Esophagus muscularis mucosa (tissue), 4 donors: ENCODE results near the gene GLRX5. TPM values are rescaled to one million over a fixed set of nuclear protein-coding genes. Genes with fewer than 3 reads are reported as not detected.

Source experiments
- DNase-seq: peaks from one replicate; pipeline ENCODE4 v3.0.0-alpha.2; 2017; ENCODE audit errors: extremely low spot score
- H3K27ac ChIP-seq, 4 donors: fragments of 200-600 bp; sonication (generic); replicated peaks in 1 of 4; 1 replicate in 3 of 4; 2 replicates in 1 of 4; pipeline ENCODE4 v1.5.1; 2016 to 2019; ENCODE audit warnings: mild to moderate bottlenecking in 1 of 4
- H3K27me3 ChIP-seq, 4 donors: fragments of 200-600 bp; sonication (generic); one replicate each; pipeline versions ENCODE4 v1.5.1 to v1.6.0; 2016 to 2019
- H3K36me3 ChIP-seq, 4 donors: fragments of 200-600 bp; sonication (generic); one replicate each; pipeline ENCODE4 v1.5.1; 2016 to 2019
- H3K4me1 ChIP-seq, 4 donors: fragments of 200-600 bp; sonication (generic); one replicate each; pipeline ENCODE4 v1.5.1; 2016 to 2019
- H3K4me3 ChIP-seq, 4 donors: fragments of 200-600 bp; sonication (generic); 1 replicate in 2 of 4; 2 replicates in 2 of 4; pipeline ENCODE4 v1.5.1; 2016 to 2019; ENCODE audit warnings: mild to moderate bottlenecking in 4 of 4, moderate library complexity in 1 of 4
- H3K9me3 ChIP-seq, 4 donors: fragments of 200-600 bp; sonication (generic); 1 replicate in 3 of 4; 2 replicates in 1 of 4; pipeline ENCODE4 v1.5.1; 2016 to 2019
- CTCF ChIP-seq, 3 experiments: fragments of 200-600 bp in 2 of 3; fragments of 450-650 bp in 1 of 3; sonication (generic) in 2 of 3; IDR thresholded peaks; one replicate each; pipeline ENCODE4 v1.5.1; 2017 to 2019; ENCODE audit warnings: antibody characterized with exemption in 3 of 3, mild to moderate bottlenecking in 2 of 3, moderate library complexity in 1 of 3
- EP300 ChIP-seq: sonication (generic); formaldehyde crosslinking; IDR thresholded peaks from one replicate; pipeline ENCODE4 v1.6.1; 2017; ENCODE audit warnings: antibody characterized with exemption
- POLR2A ChIP-seq: fragments of 450-650 bp; IDR thresholded peaks from one replicate; pipeline ENCODE4 v1.6.1; 2017; ENCODE audit warnings: antibody characterized with exemption, moderate library complexity, mild to moderate bottlenecking, low read depth
- POLR2AphosphoS5 ChIP-seq, 2 donors: sonication (generic); formaldehyde crosslinking; IDR thresholded peaks; one replicate each; pipeline ENCODE4 v1.6.1; 2017; ENCODE audit warnings: antibody characterized with exemption in 2 of 2
- WGBS: methylation state at CpG from one replicate; pipeline ENCODE4 v1.1.5; 2018; 5-methylcytosine and 5-hydroxymethylcytosine counted together
- intact Hi-C: fragments of 100-400 bp; cut with DNase I; formaldehyde crosslinking; loops from one replicate; pipeline ENCODE4 v1.15.1; 2023
- total RNA-seq, 4 donors: library from RNA; depleted of rRNA; stranded (reverse); fragments of >200 nt; gene quantifications; one replicate each; pipeline versions ENCODE4 v1.1.0 to v1.2.1, GENCODE V29; 2016

GLRX5 gene
- total RNA-seq, 4 donors from 2014 or later = 34.3 to 51.5 (median 43.5) TPM

DNA sequence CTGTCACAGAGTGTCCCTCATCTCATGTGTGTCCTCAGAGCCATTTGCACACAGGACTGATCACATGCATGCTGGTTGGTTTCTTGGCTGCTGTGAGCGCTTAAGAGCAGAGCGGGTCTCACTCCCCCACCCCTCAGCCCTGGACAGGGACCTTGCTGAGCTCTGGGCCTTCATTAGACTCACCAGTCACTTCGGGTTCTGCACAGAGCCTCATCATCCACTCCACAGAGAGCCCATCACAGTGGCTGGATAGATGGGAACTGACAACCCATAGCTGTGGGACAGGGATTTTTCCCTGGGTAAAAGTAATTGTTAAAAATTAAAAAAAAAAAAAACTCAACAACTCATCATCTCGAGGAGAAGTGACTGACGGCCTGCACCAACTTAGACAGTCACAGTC, 8.2 kb downstream of the GLRX5 start:
- TF ChIP-seq CTCF (IDR thresholded peaks at IDR 0.05) (no peak), POLR2AphosphoS5 (IDR thresholded peaks at IDR 0.05) (no peak), POLR2A (no peak), EP300 (no peak)
- no peaks in the 10 kb centered on the region for H3K27me3 ChIP-seq
- 96% methylated on average over 5 of the region's 5 CpGs for WGBS
- intact Hi-C loops = no loop called here
- H3K4me3 ChIP-seq = no peak overlapping the region
- no peak overlapping the region for H3K27ac ChIP-seq
- peaks cover 9 to 25% (median 18%) of the 10 kb centered on the region in 4 donors for H3K4me1 ChIP-seq
- H3K36me3 ChIP-seq = peaks cover 0 to 18% (median 13%) of the 10 kb centered on the region in 4 donors
- DNase-seq = no peak
- H3K9me3 ChIP-seq = no peaks in the 10 kb centered on the region

DNA sequence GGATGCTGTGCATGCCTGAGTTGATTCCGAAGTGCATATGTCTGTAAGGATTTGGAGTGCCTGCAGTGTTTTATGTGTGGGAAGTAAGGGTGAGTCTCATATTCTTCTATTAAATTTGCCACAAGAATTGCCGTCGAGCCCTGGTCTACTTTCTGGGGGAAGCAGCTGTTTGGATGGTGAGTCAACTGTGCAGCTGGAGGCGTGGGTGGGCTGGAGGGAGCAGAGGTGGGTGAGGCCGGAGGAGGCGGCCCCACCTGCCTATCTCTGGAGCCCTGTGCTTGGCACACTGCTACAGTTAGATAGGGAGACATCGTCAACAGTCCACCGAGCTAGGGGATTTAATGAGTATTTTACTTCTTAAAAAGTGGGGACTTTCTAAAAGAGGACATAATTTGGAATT, 9.7 kb downstream of the GLRX5 start:
- WGBS = 78% methylated on average over 8 of the region's 8 CpGs
- Histone ChIP-seq H3K36me3 (peaks cover 0 to 18% (median 13%) of the 10 kb centered on the region in 4 donors), H3K4me3 (no peak overlapping the region), H3K4me1 (peaks cover 0 to 16% (median 9%) of the 10 kb centered on the region in 4 donors), H3K27ac (no peak overlapping the region), H3K9me3 (no peaks in the 10 kb centered on the region), H3K27me3 (no peaks in the 10 kb centered on the region)
- DNase-seq = no peak
- intact Hi-C loops = no loop called here
- no peak for TF ChIP-seq POLR2A
- no peak for TF ChIP-seq CTCF (IDR thresholded peaks at IDR 0.05)
- TF ChIP-seq EP300 = no peak
- no peak for TF ChIP-seq POLR2AphosphoS5 (IDR thresholded peaks at IDR 0.05)

GRCh38 chr14:95545515-95546168, 10.8 kb downstream of the GLRX5 start:
- no peaks in the 10 kb centered on the region for H3K27me3 ChIP-seq
- intact Hi-C loops = no loop called here
- TF ChIP-seq POLR2AphosphoS5 (IDR thresholded peaks at IDR 0.05) (peak in 1 of 2 donors; percentile 16), EP300 (no peak), CTCF (IDR thresholded peaks at IDR 0.05) (no peak), POLR2A (no peak)
- DNase-seq = no peak
- H3K27ac ChIP-seq = no peak overlapping the region
- no peaks in the 10 kb centered on the region for H3K9me3 ChIP-seq
- peaks cover 0 to 18% (median 13%) of the 10 kb centered on the region in 4 donors for H3K36me3 ChIP-seq
- no peak overlapping the region for H3K4me3 ChIP-seq
- 76% methylated on average over 5 of the region's 5 CpGs for WGBS
- peaks cover 0 to 16% (median 9%) of the 10 kb centered on the region in 4 donors for H3K4me1 ChIP-seq

GRCh38 chr14:95547272-95547625, 12.4 kb downstream of the GLRX5 start:
- 89% methylated on average over 5 of the region's 5 CpGs for WGBS
- TF ChIP-seq EP300 (no peak), POLR2AphosphoS5 (IDR thresholded peaks at IDR 0.05) (no peak), CTCF (IDR thresholded peaks at IDR 0.05) (no peak), POLR2A (no peak)
- Histone ChIP-seq H3K36me3 (peaks cover 0 to 18% (median 13%) of the 10 kb centered on the region in 4 donors), H3K4me3 (no peak overlapping the region), H3K4me1 (peaks cover 0 to 16% (median 9%) of the 10 kb centered on the region in 4 donors), H3K9me3 (no peaks in the 10 kb centered on the region), H3K27ac (no peak overlapping the region), H3K27me3 (no peaks in the 10 kb centered on the region)
- intact Hi-C loops = no loop called here
- no peak for DNase-seq
